GM23338 (cell line): ENCODE data around the gene SPCS2. TPM values are rescaled to one million over a fixed set of nuclear protein-coding genes. Genes with fewer than 3 reads are reported as not detected.

Experiments
- ATAC-seq: fragments of 200-7000 bp; cut with Tn5 transposase; 3 replicates; pipeline ENCODE4 v1.9.1; 2020
- DNase-seq: peaks from one replicate; pipeline ENCODE4 v3.0.0-alpha.2; 2015; ENCODE audit warnings: low spot score
- H2AFZ ChIP-seq: fragments of 200-600 bp; sonication (generic); 2 replicates; pipeline ENCODE4 v1.8.0; 2016; ENCODE audit warnings: antibody characterized with exemption, mild to moderate bottlenecking, moderate library complexity
- H3F3A ChIP-seq: fragments of 200-600 bp; sonication (generic); replicated peaks from 2 replicates; pipeline ENCODE4 v1.8.0; 2017; ENCODE audit warnings: antibody characterized with exemption, mixed run types, low read depth
- H3K27ac ChIP-seq: fragments of 200-600 bp; sonication (generic); 2 replicates; pipeline ENCODE4 v1.6.1; 2016; ENCODE audit warnings: low read depth
- H3K27me3 ChIP-seq: fragments of 200-600 bp; sonication (generic); 2 replicates; pipeline ENCODE4 v1.8.0; 2016; ENCODE audit warnings: mild to moderate bottlenecking, mixed run types, moderate library complexity; ENCODE audit not compliant: insufficient read depth
- H3K36me3 ChIP-seq: fragments of 200-600 bp; sonication (generic); 2 replicates; pipeline ENCODE4 v1.8.0; 2016; ENCODE audit warnings: mild to moderate bottlenecking; ENCODE audit not compliant: insufficient read depth
- H3K4me1 ChIP-seq: fragments of 200-600 bp; sonication (generic); 2 replicates; pipeline ENCODE4 v1.8.0; 2016; ENCODE audit warnings: mild to moderate bottlenecking, moderate library complexity; ENCODE audit not compliant: insufficient read depth
- H3K4me2 ChIP-seq: fragments of 200-600 bp; sonication (generic); 2 replicates; pipeline ENCODE4 v1.7.1; 2017; ENCODE audit warnings: mixed run types
- H3K4me3 ChIP-seq: fragments of 200-600 bp; sonication (generic); 2 replicates; pipeline ENCODE4 v1.6.1; 2016; ENCODE audit warnings: mixed run types
- H3K79me2 ChIP-seq: fragments of 200-600 bp; sonication (generic); replicated peaks from 2 replicates; pipeline ENCODE4 v1.8.0; 2017; ENCODE audit warnings: mild to moderate bottlenecking; ENCODE audit not compliant: insufficient read depth
- H3K9me2 ChIP-seq: fragments of 200-600 bp; sonication (generic); 2 replicates; pipeline ENCODE4 v1.8.0; 2017; ENCODE audit not compliant: insufficient read depth
- H4K20me1 ChIP-seq: fragments of 200-600 bp; sonication (generic); replicated peaks from 2 replicates; pipeline ENCODE4 v1.8.0; 2017; ENCODE audit warnings: mild to moderate bottlenecking; ENCODE audit not compliant: insufficient read depth
- H3K27ac Mint-ChIP-seq: 2 replicates; pipeline ENCODE4 v1.8.0; 2020; ENCODE audit warnings: inconsistent platforms, mild to moderate bottlenecking, moderate library complexity, mixed read lengths
- H3K27me3 Mint-ChIP-seq: 3 replicates; pipeline ENCODE4 v1.8.0; 2022; ENCODE audit warnings: low read depth, mild to moderate bottlenecking, moderate library complexity, mixed read lengths, inconsistent platforms; ENCODE audit not compliant: insufficient read depth, poor library complexity
- H3K36me3 Mint-ChIP-seq: 3 replicates; pipeline ENCODE4 v1.8.0; 2021; ENCODE audit warnings: low read depth, mild to moderate bottlenecking, inconsistent platforms, moderate library complexity, mixed read lengths
- H3K4me1 Mint-ChIP-seq: 3 replicates; pipeline ENCODE4 v1.8.0; 2020; ENCODE audit warnings: mild to moderate bottlenecking, inconsistent platforms, mixed read lengths
- H3K4me3 Mint-ChIP-seq: 3 replicates; pipeline ENCODE4 v1.8.0; 2021; ENCODE audit warnings: moderate library complexity, mild to moderate bottlenecking, inconsistent platforms, mixed read lengths
- H3K9me3 Mint-ChIP-seq: 3 replicates; pipeline ENCODE4 v1.8.0; 2020; ENCODE audit warnings: moderate library complexity, mild to moderate bottlenecking, inconsistent platforms, mixed read lengths
- CREB1 ChIP-seq: fragments of 250-450 bp; sonication (Bioruptor Pico); IDR thresholded peaks from 2 replicates; pipeline ENCODE4 v1.5.0; 2020; ENCODE audit warnings: low read depth, mild to moderate bottlenecking, moderate library complexity
- EZH2phosphoT487 ChIP-seq: fragments of 200-600 bp; sonication (generic); IDR thresholded peaks from one replicate; pipeline ENCODE4 v1.8.1; 2018; ENCODE audit warnings: antibody characterized with exemption; ENCODE audit not compliant: unreplicated experiment
- NANOG ChIP-seq: IDR thresholded peaks from 2 replicates; pipeline ENCODE4 v1.6.1; 2016; ENCODE audit warnings: antibody characterized with exemption, borderline replicate concordance
- POLR2AphosphoS5 ChIP-seq: IDR thresholded peaks from 2 replicates; pipeline ENCODE4 v1.6.1; 2016; ENCODE audit warnings: antibody characterized with exemption, low read depth
- REST ChIP-seq: IDR thresholded peaks from one replicate; pipeline ENCODE4 v1.6.1; 2018; ENCODE audit warnings: antibody characterized with exemption; ENCODE audit not compliant: unreplicated experiment
- STAT1 ChIP-seq: IDR thresholded peaks from one replicate; pipeline ENCODE4 v1.6.1; 2016; ENCODE audit warnings: antibody characterized with exemption; ENCODE audit not compliant: unreplicated experiment
- ZNF114 ChIP-seq: fragments of 250-450 bp; sonication (Bioruptor Pico); IDR thresholded peaks from 2 replicates; pipeline ENCODE4 v1.5.0; 2020; ENCODE audit warnings: mild to moderate bottlenecking, moderate library complexity
- ZNF331 ChIP-seq: fragments of 250-450 bp; sonication (Bioruptor Pico); IDR thresholded peaks from 2 replicates; pipeline ENCODE4 v1.5.0; 2020; ENCODE audit warnings: low read depth, mild to moderate bottlenecking, moderate library complexity
- polyA plus RNA-seq: library from polyadenylated mRNA; unstranded; fragments of >200 nt; fragmentation: Nextera tagmentation; extraction: Ambion mirVana; gene quantifications from 2 replicates; pipeline ENCODE4 v1.2.1, GENCODE V29; 2016
- total RNA-seq: library from RNA; depleted of rRNA; stranded (reverse); fragments of >200 nt; shearing (Covaris generic); gene quantifications from 2 replicates; pipeline ENCODE4 v1.2.3, GENCODE V29; 2014

SPCS2 gene
- total and polyA plus RNA-seq, 2 experiments from 2014 or later = 115 to 334 TPM

GRCh38 chr11:75011357-75011756 lies 62.3 kb downstream of the SPCS2 start (continued):
- TF ChIP-seq ZNF114 = no peak
- no peak for TF ChIP-seq POLR2AphosphoS5
- no peak for TF ChIP-seq NANOG
- no peak for TF ChIP-seq CREB1 (CRISPR knock-in tag)

- H3K4me2 ChIP-seq = no peak overlapping the region
- ATAC-seq = no peak
- no peak overlapping the region for H3K4me3 Mint-ChIP-seq
Observed at GRCh38 chr11:75011872-75012271, 62.8 kb downstream of the SPCS2 start.

More at GRCh38 chr11:75011872-75012271, 62.8 kb downstream of the SPCS2 start:
- Histone ChIP-seq H3K27ac (no peak overlapping the region), H3K4me1 (no peaks in the 10 kb centered on the region), H3K79me2 (no peaks in the 10 kb centered on the region), H3K27me3 (no peaks in the 10 kb centered on the region), H4K20me1 (0 out of 2 replicates have a peak, but pooled peaks cover 5% of the 10 kb centered on the region), H3F3A (no peaks in the 10 kb centered on the region), H3K36me3 (peaks cover 8% of the 10 kb centered on the region; the same call in 1 of the 2 replicates), H3K4me3 (no peak overlapping the region), H3K9me2 (peaks cover 4% of the 10 kb centered on the region; the same call in 1 of the 2 replicates), H2AFZ (no peak overlapping the region)
- H3K4me1 Mint-ChIP-seq = peaks cover 6% of the 10 kb centered on the region; the same call in 1 of the 3 replicates
- peaks cover 2% of the 10 kb centered on the region; the same call in 2 of the 3 replicates for H3K9me3 Mint-ChIP-seq
- no peak for DNase-seq
- H3K27me3 Mint-ChIP-seq = no peaks in the 10 kb centered on the region
- H3K36me3 Mint-ChIP-seq = peaks cover 16% of the 10 kb centered on the region
- no peak for TF ChIP-seq POLR2AphosphoS5
- no peak for TF ChIP-seq ZNF331
- TF ChIP-seq REST = no peak
- TF ChIP-seq STAT1 = no peak
- TF ChIP-seq NANOG = no peak
- TF ChIP-seq EZH2phosphoT487 = no peak
- no peak for TF ChIP-seq CREB1 (CRISPR knock-in tag)
- H3K27ac Mint-ChIP-seq = no peak overlapping the region
